EL (cell line): ENCODE results near the gene HRG.
"Not testable (repeated sequence)": the region's sequence is repeated elsewhere in the genome, so short reads cannot be mapped to it uniquely, and the experiment has no call there.

Source experiments
- DNase-seq: peaks from one replicate; pipeline ENCODE4 v3.0.0-alpha.2; 2016

HRG gene

GRCh38 chr3:186665625-186666188 lies at the start of gene HRG:
HRG (plus strand) TSS chr3:186666014; CDS start chr3:186666032, 18 bp downstream.
- no peak for DNase-seq

GRCh38 chr3:186616299-186616617 lies 49.6 kb upstream of the HRG start:
- no peak for DNase-seq

- peak; percentile 99 for DNase-seq
Measured at GRCh38 chr3:186617036-186617946, 48.5 kb upstream of the HRG start.

GRCh38 chr3:186618318-186618938 lies 47.4 kb upstream of the HRG start:
- no peak for DNase-seq

- DNase-seq, result no peak
Measured at GRCh38 chr3:186619787-186620212, 46.0 kb upstream of the HRG start.

- DNase-seq, result no peak
Measured at GRCh38 chr3:186620213-186621092, 45.4 kb upstream of the HRG start.

GRCh38 chr3:186621894-186622650 lies 43.7 kb upstream of the HRG start:
- DNase-seq, result no peak

- DNase-seq, result no peak
Measured at GRCh38 chr3:186622651-186623310, 43.0 kb upstream of the HRG start.

GRCh38 chr3:186624598-186624997 lies 41.2 kb upstream of the HRG start:
- DNase-seq, result no peak

- no peak for DNase-seq
Measured at GRCh38 chr3:186625600-186626042, 40.2 kb upstream of the HRG start.

GRCh38 chr3:186626254-186626847 lies 39.5 kb upstream of the HRG start:
- no peak for DNase-seq

- DNase-seq, result no peak
Measured at GRCh38 chr3:186627852-186628414, 37.9 kb upstream of the HRG start.

- no peak for DNase-seq
Measured at GRCh38 chr3:186628756-186629155, 37.1 kb upstream of the HRG start.

GRCh38 chr3:186630950-186631641 lies 34.7 kb upstream of the HRG start:
- no peak for DNase-seq

- no peak for DNase-seq
Measured at GRCh38 chr3:186633481-186633880, 32.3 kb upstream of the HRG start.

- DNase-seq, result not testable (repeated sequence)
Measured at GRCh38 chr3:186634207-186634606, 31.6 kb upstream of the HRG start.

GRCh38 chr3:186635532-186635931 lies 30.3 kb upstream of the HRG start:
- no peak for DNase-seq

- no peak for DNase-seq
Measured at GRCh38 chr3:186636536-186636935, 29.3 kb upstream of the HRG start.

- no peak for DNase-seq
Measured at GRCh38 chr3:186637686-186638085, 28.1 kb upstream of the HRG start.

- no peak for DNase-seq
Measured at GRCh38 chr3:186638259-186638658, 27.6 kb upstream of the HRG start.
